HepG2 (cell line): ENCODE measurements around the gene KCNH1. TPM values are rescaled to one million over a fixed set of nuclear protein-coding genes. Genes with fewer than 3 reads are reported as not detected.

ENCODE experiments used
- ATAC-seq: fragments of 200-7000 bp; cut with Tn5 transposase; 3 replicates; pipeline ENCODE4 v1.9.1; 2020; ENCODE audit warnings: mild to moderate bottlenecking, moderate library complexity
- BruUV-seq: library from RNA; stranded (reverse); fragments of 400-500 nt; replicated peaks from 2 replicates; lab custom pipeline; 2021; lab: Mats Ljungman, UMichigan
- CTCF ChIA-PET: fragments of 300-600 bp; formaldehyde crosslinking; extraction: SDS; loops from one replicate; lab custom pipeline; 2021; ENCODE audit warnings: low total read pairs, inconsistent platforms, low intra/inter-chr PET ratio; lab: Yijun Ruan, JAX
- POLR2A ChIA-PET: fragments of 350-600 bp; sonication (Branson Sonifier 250); formaldehyde crosslinking; loops from one replicate; lab custom pipeline; 2020; ENCODE audit warnings: antibody characterized with exemption, inconsistent platforms; lab: Yijun Ruan, JAX
- DNase-seq: peaks from one replicate; pipeline ENCODE4 v3.0.0-alpha.2; 2015; ENCODE audit warnings: low spot score
- FAIRE-seq: peaks from 3 replicates; lab custom pipeline; 2011; peaks lifted over from hg19 to GRCh38; lab: Jason Lieb, UNC
- H2AFZ ChIP-seq: one replicate; pipeline ENCODE4 v1.6.1; 2011; ENCODE audit warnings: low read length, inconsistent platforms
- H3K27ac ChIP-seq: fragments of 300-600 bp; 3 replicates; pipeline ENCODE4 v1.8.0; 2011; ENCODE audit warnings: mixed run types, mild to moderate bottlenecking, mixed read lengths, low read length, inconsistent platforms; ENCODE audit not compliant: insufficient read depth; ENCODE audit errors: extremely low read length
- H3K27me3 ChIP-seq, 2 experiments: fragments of 200-600 bp in 1 of 2; 2 replicates in 1 of 2; 3 replicates in 1 of 2; pipeline versions ENCODE4 v1.6.0 to v1.8.0; 2011; ENCODE audit warnings: low read length in 2 of 2, mild to moderate bottlenecking in 2 of 2, moderate library complexity in 2 of 2, inconsistent platforms in 1 of 2; ENCODE audit not compliant: insufficient read depth in 2 of 2, control insufficient read depth in 1 of 2
- H3K36me3 ChIP-seq, 2 experiments: fragments of 200-600 bp in 1 of 2; replicated peaks in 1 of 2; 2 replicates in 1 of 2; 3 replicates in 1 of 2; pipeline versions ENCODE4 v1.5.1 to v1.8.0; 2011; ENCODE audit warnings: low read length in 2 of 2, inconsistent platforms in 1 of 2; ENCODE audit not compliant: insufficient read depth in 2 of 2, control insufficient read depth in 1 of 2
- H3K4me1 ChIP-seq: 2 replicates; pipeline ENCODE4 v1.5.1; 2012; ENCODE audit warnings: low read length, inconsistent platforms; ENCODE audit not compliant: insufficient read depth
- H3K4me2 ChIP-seq: 2 replicates; pipeline ENCODE4 v1.6.0; 2011; ENCODE audit warnings: low read depth, low read length, inconsistent platforms
- H3K4me3 ChIP-seq, 3 experiments: fragments of 200-600 bp in 1 of 3; sonication (generic), shearing (Covaris generic) in 1 of 3; replicated peaks in 1 of 3; 2 replicates each; pipeline ENCODE4 v1.5.1; 2011 to 2016; ENCODE audit warnings: low read length in 3 of 3, inconsistent platforms in 2 of 3, low read depth in 2 of 3, mild to moderate bottlenecking in 2 of 3, control low read depth in 1 of 3, mixed read lengths in 1 of 3; ENCODE audit not compliant: insufficient read depth in 1 of 3
- H3K79me2 ChIP-seq: one replicate; pipeline ENCODE4 v1.6.1; 2011; ENCODE audit warnings: low read length, inconsistent platforms; ENCODE audit not compliant: insufficient read depth
- H3K9ac ChIP-seq: 2 replicates; pipeline ENCODE4 v1.6.0; 2011; ENCODE audit warnings: mild to moderate bottlenecking, low read depth, low read length, inconsistent platforms; ENCODE audit not compliant: insufficient read depth
- H3K9me3 ChIP-seq: 2 replicates; pipeline ENCODE4 v1.5.1; 2012; ENCODE audit warnings: mild to moderate bottlenecking, low read length
- H4K20me1 ChIP-seq: 2 replicates; pipeline ENCODE4 v1.6.0; 2011; ENCODE audit warnings: inconsistent platforms, mild to moderate bottlenecking, low read length, moderate library complexity; ENCODE audit not compliant: insufficient read depth
- AGO1 ChIP-seq: fragments of 200-400 bp; formaldehyde crosslinking; IDR thresholded peaks from 2 replicates; pipeline ENCODE4 v1.6.1; 2017; ENCODE audit warnings: mild to moderate bottlenecking, low read depth, low read length, moderate library complexity; ENCODE audit not compliant: poor library complexity, severe bottlenecking
- ELF4 ChIP-seq: sonication (generic); formaldehyde crosslinking; IDR thresholded peaks from 2 replicates; pipeline ENCODE4 v1.5.0; 2020; ENCODE audit warnings: missing genetic modification reagents, mild to moderate bottlenecking, moderate library complexity, borderline replicate concordance
- KDM2A ChIP-seq: sonication (generic); formaldehyde crosslinking; IDR thresholded peaks from 2 replicates; pipeline ENCODE4 v1.4.0; 2020; ENCODE audit warnings: low read depth, missing genetic modification reagents, borderline replicate concordance
- KLF6 ChIP-seq: IDR thresholded peaks from 2 replicates; pipeline ENCODE4 v1.8.0; 2016; ENCODE audit warnings: missing biosample characterization, missing genetic modification reagents
- MEIS2 ChIP-seq: sonication (generic); formaldehyde crosslinking; IDR thresholded peaks from 2 replicates; pipeline ENCODE4 v1.9.0; 2021; ENCODE audit warnings: mild to moderate bottlenecking, missing genetic modification reagents
- RCOR2 ChIP-seq: IDR thresholded peaks from 2 replicates; pipeline ENCODE4 v1.6.1; 2016; ENCODE audit warnings: missing biosample characterization, missing genetic modification reagents
- SOX5 ChIP-seq: IDR thresholded peaks from 2 replicates; pipeline ENCODE4 v1.6.1; 2016; ENCODE audit warnings: borderline replicate concordance
- ZNF34 ChIP-seq: sonication (generic); formaldehyde crosslinking; IDR thresholded peaks from 2 replicates; pipeline ENCODE4 v1.4.0; 2020; ENCODE audit warnings: mild to moderate bottlenecking, missing genetic modification reagents, borderline replicate concordance
- ZNF562 ChIP-seq: sonication (generic); formaldehyde crosslinking; IDR thresholded peaks from 2 replicates; pipeline ENCODE4 v1.8.0; 2022; ENCODE audit warnings: missing genetic modification reagents, borderline replicate concordance
- WGBS: methylation state at CpG from one replicate; pipeline ENCODE4 v1.1.6; 2017; ENCODE audit warnings: low lambda C conversion rate; 5-methylcytosine and 5-hydroxymethylcytosine counted together
- in situ Hi-C: cut with HindIII; loops from 2 replicates; pipeline ENCODE4 v1.10.0; 2017; ENCODE audit warnings: low pct_unique_long_range_greater_than_20kb; ENCODE audit not compliant: extremely low pct_ligation_motif_present
- intact Hi-C: fragments of 100-400 bp; cut with micrococcal nuclease; formaldehyde crosslinking; loops from one replicate; pipeline ENCODE4 v1.10.0; 2022; ENCODE audit not compliant: unreplicated experiment
- polyA plus RNA-seq, 8 experiments: library from polyadenylated mRNA; depleted of rRNA in 3 of 8; stranded (reverse) in 7 of 8; unstranded in 1 of 8; fragments of >200 nt; fragmentation: Illumina TruSeq in 4 of 8; extraction: Trizol in 4 of 8; gene quantifications; 2 replicates each; pipeline versions ENCODE4 v1.2.1 to v1.2.3, GENCODE V29; 2011 to 2016; ENCODE audit warnings: low read depth in 4 of 8, missing spikeins in 1 of 8, mixed read lengths in 1 of 8; ENCODE audit not compliant: insufficient read depth in 1 of 8
- total RNA-seq, 5 experiments: library from RNA; depleted of rRNA; stranded (reverse); fragments of >200 nt; fragmentation: Illumina TruSeq; extraction: Trizol; gene quantifications; 2 replicates each; pipeline ENCODE4 v1.2.3, GENCODE V29; 2016; ENCODE audit warnings: low read depth in 1 of 5
- TF ChIP-seq, protein P1 (sequence below): sonication (generic); formaldehyde crosslinking; IDR thresholded peaks from 2 replicates; pipeline ENCODE4 v1.4.0; 2020; ENCODE audit warnings: missing genetic modification reagents
- TF ChIP-seq, protein P2 (sequence below): sonication (generic); formaldehyde crosslinking; conservative IDR thresholded peaks from 2 replicates; pipeline ENCODE4 v1.4.0; 2020; ENCODE audit warnings: missing genetic modification reagents

KCNH1 gene
- total and polyA plus RNA-seq, 2 of the 13 experiments (the other 11 are each of a cell fraction or from before 2014, with no cell fraction given), result not detected

DNA sequence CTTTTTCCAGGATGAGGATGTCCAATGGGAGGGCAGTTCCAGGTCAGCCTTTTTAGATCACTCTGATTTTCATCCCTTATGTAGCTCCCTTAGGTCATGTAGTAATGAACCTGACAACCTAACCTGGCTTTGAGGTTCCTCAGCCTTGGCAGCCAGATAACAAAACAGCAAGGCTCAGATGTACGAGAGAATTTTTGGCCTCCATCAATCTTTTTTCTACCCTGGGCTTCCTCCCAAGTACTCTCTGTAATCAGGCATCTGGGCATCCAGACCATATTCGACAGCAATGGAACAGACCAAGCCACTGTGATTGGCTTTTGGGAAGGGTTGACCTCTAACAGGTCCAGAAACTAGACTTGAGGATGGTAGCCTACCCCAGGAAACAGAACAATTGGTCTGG is 38.6 kb downstream of the KCNH1 start:
- BruUV-seq, result no TSS peak
- Histone ChIP-seq H3K9me3 (no peaks in the 10 kb centered on the region), H3K27me3 (no peaks in the 10 kb centered on the region), H2AFZ (no peak overlapping the region), H3K79me2 (no peaks in the 10 kb centered on the region), H3K4me2 (no peak overlapping the region), H3K9ac (no peak overlapping the region), H3K27ac (no peak overlapping the region), H3K4me3 (no peak overlapping the region), H3K36me3 (no peaks in the 10 kb centered on the region), H4K20me1 (no peaks in the 10 kb centered on the region), H3K4me1 (no peaks in the 10 kb centered on the region)
- WGBS, result 0% methylated on average over 2 of the region's 2 CpGs
- in situ Hi-C loops (no loop called here), intact Hi-C loops (no loop called here)
- ChIA-PET POLR2A (no interaction called here), CTCF (no interaction called here)
- no peak for FAIRE-seq
- no peak for DNase-seq
- no peak for ATAC-seq
- TF ChIP-seq KDM2A (CRISPR knock-in tag) (no peak), MEIS2 (CRISPR knock-in tag) (no peak), ELF4 (CRISPR knock-in tag) (no peak), AGO1 (no peak), ZNF562 (no peak), ZNF34 (CRISPR knock-in tag) (no peak), SOX5 (no peak), KLF6 (CRISPR knock-in tag) (no peak), RCOR2 (CRISPR knock-in tag) (no peak)
- TF ChIP-seq, protein P1, sequence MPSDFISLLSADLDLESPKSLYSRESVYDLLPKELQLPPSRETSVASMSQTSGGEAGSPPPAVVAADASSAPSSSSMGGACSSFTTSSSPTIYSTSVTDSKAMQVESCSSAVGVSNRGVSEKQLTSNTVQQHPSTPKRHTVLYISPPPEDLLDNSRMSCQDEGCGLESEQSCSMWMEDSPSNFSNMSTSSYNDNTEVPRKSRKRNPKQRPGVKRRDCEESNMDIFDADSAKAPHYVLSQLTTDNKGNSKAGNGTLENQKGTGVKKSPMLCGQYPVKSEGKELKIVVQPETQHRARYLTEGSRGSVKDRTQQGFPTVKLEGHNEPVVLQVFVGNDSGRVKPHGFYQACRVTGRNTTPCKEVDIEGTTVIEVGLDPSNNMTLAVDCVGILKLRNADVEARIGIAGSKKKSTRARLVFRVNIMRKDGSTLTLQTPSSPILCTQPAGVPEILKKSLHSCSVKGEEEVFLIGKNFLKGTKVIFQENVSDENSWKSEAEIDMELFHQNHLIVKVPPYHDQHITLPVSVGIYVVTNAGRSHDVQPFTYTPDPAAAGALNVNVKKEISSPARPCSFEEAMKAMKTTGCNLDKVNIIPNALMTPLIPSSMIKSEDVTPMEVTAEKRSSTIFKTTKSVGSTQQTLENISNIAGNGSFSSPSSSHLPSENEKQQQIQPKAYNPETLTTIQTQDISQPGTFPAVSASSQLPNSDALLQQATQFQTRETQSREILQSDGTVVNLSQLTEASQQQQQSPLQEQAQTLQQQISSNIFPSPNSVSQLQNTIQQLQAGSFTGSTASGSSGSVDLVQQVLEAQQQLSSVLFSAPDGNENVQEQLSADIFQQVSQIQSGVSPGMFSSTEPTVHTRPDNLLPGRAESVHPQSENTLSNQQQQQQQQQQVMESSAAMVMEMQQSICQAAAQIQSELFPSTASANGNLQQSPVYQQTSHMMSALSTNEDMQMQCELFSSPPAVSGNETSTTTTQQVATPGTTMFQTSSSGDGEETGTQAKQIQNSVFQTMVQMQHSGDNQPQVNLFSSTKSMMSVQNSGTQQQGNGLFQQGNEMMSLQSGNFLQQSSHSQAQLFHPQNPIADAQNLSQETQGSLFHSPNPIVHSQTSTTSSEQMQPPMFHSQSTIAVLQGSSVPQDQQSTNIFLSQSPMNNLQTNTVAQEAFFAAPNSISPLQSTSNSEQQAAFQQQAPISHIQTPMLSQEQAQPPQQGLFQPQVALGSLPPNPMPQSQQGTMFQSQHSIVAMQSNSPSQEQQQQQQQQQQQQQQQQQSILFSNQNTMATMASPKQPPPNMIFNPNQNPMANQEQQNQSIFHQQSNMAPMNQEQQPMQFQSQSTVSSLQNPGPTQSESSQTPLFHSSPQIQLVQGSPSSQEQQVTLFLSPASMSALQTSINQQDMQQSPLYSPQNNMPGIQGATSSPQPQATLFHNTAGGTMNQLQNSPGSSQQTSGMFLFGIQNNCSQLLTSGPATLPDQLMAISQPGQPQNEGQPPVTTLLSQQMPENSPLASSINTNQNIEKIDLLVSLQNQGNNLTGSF (CRISPR knock-in tag), result no peak
- TF ChIP-seq, protein P2, sequence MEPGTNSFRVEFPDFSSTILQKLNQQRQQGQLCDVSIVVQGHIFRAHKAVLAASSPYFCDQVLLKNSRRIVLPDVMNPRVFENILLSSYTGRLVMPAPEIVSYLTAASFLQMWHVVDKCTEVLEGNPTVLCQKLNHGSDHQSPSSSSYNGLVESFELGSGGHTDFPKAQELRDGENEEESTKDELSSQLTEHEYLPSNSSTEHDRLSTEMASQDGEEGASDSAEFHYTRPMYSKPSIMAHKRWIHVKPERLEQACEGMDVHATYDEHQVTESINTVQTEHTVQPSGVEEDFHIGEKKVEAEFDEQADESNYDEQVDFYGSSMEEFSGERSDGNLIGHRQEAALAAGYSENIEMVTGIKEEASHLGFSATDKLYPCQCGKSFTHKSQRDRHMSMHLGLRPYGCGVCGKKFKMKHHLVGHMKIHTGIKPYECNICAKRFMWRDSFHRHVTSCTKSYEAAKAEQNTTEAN, result no peak
